ENCODE measurements around the gene TUBB3.
A peak's percentile ranks its signal among the peaks of the same experiment; 100 is the strongest.

TUBB3 gene

DNA sequence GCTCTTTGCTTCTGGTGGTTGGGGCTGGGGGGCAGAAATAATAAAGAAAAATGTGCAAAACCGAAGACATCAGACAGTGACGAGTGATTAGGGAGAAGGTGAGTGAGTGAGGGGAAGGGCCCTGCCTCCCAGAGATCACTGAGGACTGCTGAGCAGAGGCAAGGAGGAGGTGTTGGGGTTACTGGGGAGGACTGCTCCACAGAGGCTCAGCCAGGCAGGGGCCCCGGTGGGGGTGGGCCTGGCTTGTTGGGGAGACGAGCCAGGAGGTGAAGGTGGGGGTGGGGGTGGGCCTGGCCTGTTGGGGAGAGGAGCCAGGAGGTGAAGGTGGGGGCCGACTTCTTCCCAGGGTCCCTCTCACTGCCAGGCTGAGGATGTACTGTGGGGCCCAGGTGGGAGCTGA, 23.4 kb downstream of the TUBB3 start:
- H3K4me3 ChIP-seq (ENCODE audit: low read depth, low read length), result no peak overlapping the region
- ChIA-PET POLR2A (no interaction called here), CTCF (no interaction called here)
- TF ChIP-seq, protein P1, sequence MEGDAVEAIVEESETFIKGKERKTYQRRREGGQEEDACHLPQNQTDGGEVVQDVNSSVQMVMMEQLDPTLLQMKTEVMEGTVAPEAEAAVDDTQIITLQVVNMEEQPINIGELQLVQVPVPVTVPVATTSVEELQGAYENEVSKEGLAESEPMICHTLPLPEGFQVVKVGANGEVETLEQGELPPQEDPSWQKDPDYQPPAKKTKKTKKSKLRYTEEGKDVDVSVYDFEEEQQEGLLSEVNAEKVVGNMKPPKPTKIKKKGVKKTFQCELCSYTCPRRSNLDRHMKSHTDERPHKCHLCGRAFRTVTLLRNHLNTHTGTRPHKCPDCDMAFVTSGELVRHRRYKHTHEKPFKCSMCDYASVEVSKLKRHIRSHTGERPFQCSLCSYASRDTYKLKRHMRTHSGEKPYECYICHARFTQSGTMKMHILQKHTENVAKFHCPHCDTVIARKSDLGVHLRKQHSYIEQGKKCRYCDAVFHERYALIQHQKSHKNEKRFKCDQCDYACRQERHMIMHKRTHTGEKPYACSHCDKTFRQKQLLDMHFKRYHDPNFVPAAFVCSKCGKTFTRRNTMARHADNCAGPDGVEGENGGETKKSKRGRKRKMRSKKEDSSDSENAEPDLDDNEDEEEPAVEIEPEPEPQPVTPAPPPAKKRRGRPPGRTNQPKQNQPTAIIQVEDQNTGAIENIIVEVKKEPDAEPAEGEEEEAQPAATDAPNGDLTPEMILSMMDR (IDR thresholded peaks at IDR 0.05; ENCODE audit: insufficient read depth, low read length, missing control alignments), result no peak
- DNase-seq (ENCODE audit: low read depth, low spot score), result no peak

- H3K4me3 ChIP-seq (ENCODE audit: low read depth, low read length), result peak overlapping the region; percentile 64
- DNase-seq (ENCODE audit: low read depth, low spot score), result no peak
- POLR2A ChIA-PET, result interaction anchor here (0.8 to 2.0 kb wide), 2 partner anchors 23 to 26 kb away, joined by 3 to 5 read pairs; partner anchors contain the start of gene TUBB3
- CTCF ChIA-PET, result interaction anchor here (1.3 kb wide), 1 partner anchor 16 kb away, joined by 4 read pairs; no protein-coding TSS in a partner anchor
- TF ChIP-seq, protein P1 (IDR thresholded peaks at IDR 0.05; ENCODE audit: insufficient read depth, low read length, missing control alignments), result no peak
Measured at GRCh38 chr16:89949121-89949742, 26.1 kb downstream of the TUBB3 start.

GRCh38 chr16:89949756-89950155, 26.6 kb downstream of the TUBB3 start:
- ChIA-PET POLR2A (interaction anchor here (0.8 to 2.0 kb wide), 2 partner anchors 23 to 27 kb away, joined by 3 to 5 read pairs; partner anchors contain the start of gene TUBB3), CTCF (interaction anchor here (1.2 to 1.3 kb wide), 2 partner anchors 16 to 22 kb away, joined by 4 read pairs; no protein-coding TSS in a partner anchor)
- TF ChIP-seq, protein P1 (IDR thresholded peaks at IDR 0.05; ENCODE audit: insufficient read depth, low read length, missing control alignments), result no peak
- DNase-seq (ENCODE audit: low read depth, low spot score), result no peak
- H3K4me3 ChIP-seq (ENCODE audit: low read depth, low read length), result peak overlapping the region; percentile 64

- no peak for DNase-seq (ENCODE audit: low read depth, low spot score)
- ChIA-PET CTCF (interaction anchor here (0.8 to 1.3 kb wide), 2 partner anchors 10 to 11 kb away, joined by 3 to 4 read pairs; no protein-coding TSS in a partner anchor), POLR2A (no interaction called here)
- TF ChIP-seq, protein P1 (IDR thresholded peaks at IDR 0.05; ENCODE audit: insufficient read depth, low read length, missing control alignments), result no peak
- no peak overlapping the region for H3K4me3 ChIP-seq (ENCODE audit: low read depth, low read length)
Measured at GRCh38 chr16:89951509-89951908, 28.4 kb downstream of the TUBB3 start.

GRCh38 chr16:89952049-89952448, 28.9 kb downstream of the TUBB3 start:
- ChIA-PET POLR2A (no interaction called here), CTCF (interaction anchor here (1.3 kb wide), 1 partner anchor 12 kb away, joined by 4 read pairs; no protein-coding TSS in a partner anchor)
- DNase-seq (ENCODE audit: low read depth, low spot score), result no peak

DNA sequence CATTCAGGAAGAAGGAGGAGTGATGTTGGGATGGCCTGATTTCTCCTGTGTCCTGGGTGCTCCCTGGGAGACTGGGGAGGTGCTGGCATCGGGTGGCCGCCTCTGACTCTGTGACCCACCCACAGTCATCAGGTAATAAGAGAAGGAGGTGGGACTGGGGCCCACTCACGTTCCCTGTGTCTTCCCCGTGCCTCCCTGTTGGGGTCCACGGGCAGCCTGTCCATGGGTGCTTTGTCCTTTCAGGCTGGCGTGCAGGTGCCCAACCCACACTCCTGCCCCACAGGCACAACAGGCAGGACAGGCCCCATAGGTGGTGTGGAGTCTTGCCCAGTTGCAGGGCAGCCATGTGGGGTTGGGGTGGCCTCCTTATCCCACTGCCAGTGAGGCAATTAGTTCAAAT, 29.4 kb downstream of the TUBB3 start:
- DNase-seq (ENCODE audit: low read depth, low spot score), result no peak
- TF ChIP-seq, protein P1 (IDR thresholded peaks at IDR 0.05; ENCODE audit: insufficient read depth, low read length, missing control alignments), result no peak
- CTCF ChIA-PET, result interaction anchor here (1.3 kb wide), 1 partner anchor 12 kb away, joined by 4 read pairs; no protein-coding TSS in a partner anchor

More at GRCh38 chr16:89952049-89952448, 28.9 kb downstream of the TUBB3 start:
- TF ChIP-seq, protein P1 (IDR thresholded peaks at IDR 0.05; ENCODE audit: insufficient read depth, low read length, missing control alignments), result no peak
- no peak overlapping the region for H3K4me3 ChIP-seq (ENCODE audit: low read depth, low read length)

More for the DNA sequence above, 29.4 kb downstream of the TUBB3 start:
- POLR2A ChIA-PET, result no interaction called here
- H3K4me3 ChIP-seq (ENCODE audit: low read depth, low read length), result no peak overlapping the region
